Uterus (tissue), 4 donors: ENCODE results near the gene TFEC. TPM values are rescaled to one million over a fixed set of nuclear protein-coding genes. Genes with fewer than 3 reads are reported as not detected.

ENCODE experiments used
- DNase-seq, 2 donors: peaks; one replicate each; pipeline ENCODE4 v3.0.0-alpha.2; 2019 to 2020
- H3K27ac ChIP-seq, 2 donors: fragments of 200-600 bp; sonication (generic); 1 replicate in 1 of 2; 2 replicates in 1 of 2; pipeline ENCODE4 v1.5.1; 2016 to 2018
- H3K27me3 ChIP-seq, 2 donors: fragments of 200-600 bp; sonication (generic); one replicate each; pipeline ENCODE4 v1.5.1; 2018 to 2019; ENCODE audit warnings: control low read depth in 1 of 2
- H3K36me3 ChIP-seq, 2 donors: fragments of 200-600 bp; sonication (generic); one replicate each; pipeline ENCODE4 v1.5.1; 2019; ENCODE audit warnings: control low read depth in 1 of 2
- H3K4me1 ChIP-seq, 2 donors: fragments of 200-600 bp; sonication (generic); one replicate each; pipeline ENCODE4 v1.5.1; 2018 to 2019; ENCODE audit warnings: control low read depth in 1 of 2
- H3K4me3 ChIP-seq, 2 donors: fragments of 200-600 bp; sonication (generic); 1 replicate in 1 of 2; 2 replicates in 1 of 2; pipeline ENCODE4 v1.5.1; 2018 to 2019; ENCODE audit warnings: mild to moderate bottlenecking in 1 of 2
- H3K9me3 ChIP-seq, 2 donors: fragments of 200-600 bp; sonication (generic); one replicate each; pipeline ENCODE4 v1.5.1; 2019; ENCODE audit warnings: control low read depth in 1 of 2
- CTCF ChIP-seq, 4 experiments: fragments of 200-600 bp in 2 of 4; fragments of 450-650 bp in 2 of 4; sonication (generic) in 2 of 4; IDR thresholded peaks; one replicate each; pipeline ENCODE4 v1.5.1; 2016 to 2019; ENCODE audit warnings: antibody characterized with exemption in 4 of 4, mild to moderate bottlenecking in 2 of 4, moderate library complexity in 1 of 4
- POLR2A ChIP-seq, 2 donors: fragments of 450-650 bp; IDR thresholded peaks; one replicate each; pipeline ENCODE4 v1.6.1; 2016; ENCODE audit warnings: antibody characterized with exemption in 2 of 2, mild to moderate bottlenecking in 1 of 2, moderate library complexity in 1 of 2
- intact Hi-C: fragments of 100-400 bp; cut with DNase I; formaldehyde crosslinking; loops from one replicate; pipeline ENCODE4 v1.15.1; 2023; ENCODE audit warnings: low total_unique reads
- total RNA-seq, 4 donors: library from RNA; depleted of rRNA in 3 of 4; stranded (reverse); fragments of >200 nt in 3 of 4; gene quantifications; one replicate each; pipeline versions ENCODE4 v1.1.0 to v1.2.4, GENCODE V29; 2014 to 2023
- donor health status: DM: yes; HTN: yes; CAD: no.

Gene TFEC
- total RNA-seq, 4 donors from 2014 or later, result 0.51 to 4.4 (median 1.8) TPM

DNA sequence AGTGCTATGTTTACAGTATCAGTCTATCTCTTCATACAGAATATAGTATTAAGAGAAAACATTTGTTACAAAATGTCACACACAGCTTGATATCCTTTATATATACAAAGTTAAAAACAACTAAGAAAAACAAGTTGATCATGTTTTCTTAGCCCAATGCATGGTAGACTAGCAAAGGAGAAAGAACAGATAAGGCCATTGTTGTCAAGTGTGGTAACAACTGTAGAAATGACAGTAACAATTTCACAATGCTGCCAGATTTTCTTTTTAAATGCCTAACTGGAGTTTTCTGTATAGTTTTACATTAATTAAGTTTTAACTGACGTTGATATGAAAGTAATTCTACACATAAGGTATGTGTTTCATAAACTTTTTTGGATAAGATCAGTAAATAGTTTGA, 65.8 kb downstream of the TFEC start:
- Histone ChIP-seq H3K4me1 (no peaks in the 10 kb centered on the region), H3K27me3 (no peaks in the 10 kb centered on the region), H3K4me3 (no peak overlapping the region), H3K27ac (no peak overlapping the region), H3K9me3 (no peaks in the 10 kb centered on the region), H3K36me3 (no peaks in the 10 kb centered on the region)
- intact Hi-C loops, result no loop called here
- no peak for TF ChIP-seq CTCF (IDR thresholded peaks at IDR 0.05)
- TF ChIP-seq POLR2A (IDR thresholded peaks at IDR 0.05), result no peak
- DNase-seq, result no peak

DNA sequence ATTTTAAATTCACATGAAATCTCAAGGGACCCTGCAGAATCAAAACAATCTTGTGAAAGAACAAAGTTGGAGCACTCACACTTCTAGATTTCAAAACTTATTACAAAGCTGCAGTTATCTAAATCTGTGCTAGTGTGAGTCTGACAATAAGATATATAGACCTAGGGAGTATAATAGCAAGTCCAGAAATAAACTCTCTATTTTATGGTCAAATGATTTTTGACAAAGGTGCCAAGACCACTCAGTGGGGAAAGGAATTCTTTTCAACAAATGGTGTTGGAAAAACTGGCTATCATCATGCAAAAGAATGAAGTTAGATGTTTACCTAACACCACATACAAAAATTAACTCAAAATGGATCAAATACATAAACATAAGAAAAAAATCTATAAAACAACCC, 68.2 kb downstream of the TFEC start:
- Histone ChIP-seq H3K27me3 (no peaks in the 10 kb centered on the region), H3K4me3 (no peak overlapping the region), H3K4me1 (no peaks in the 10 kb centered on the region), H3K36me3 (no peaks in the 10 kb centered on the region), H3K9me3 (no peaks in the 10 kb centered on the region), H3K27ac (no peak overlapping the region)
- intact Hi-C loops, result no loop called here
- no peak for TF ChIP-seq CTCF (IDR thresholded peaks at IDR 0.05)
- no peak for TF ChIP-seq POLR2A (IDR thresholded peaks at IDR 0.05)
- no peak for DNase-seq

GRCh38 chr7:115953592-115954255, 76.8 kb downstream of the TFEC start:
- no peak for DNase-seq
- Histone ChIP-seq H3K27me3 (no peaks in the 10 kb centered on the region), H3K9me3 (no peaks in the 10 kb centered on the region), H3K36me3 (no peaks in the 10 kb centered on the region), H3K4me3 (no peak overlapping the region), H3K27ac (no peak overlapping the region), H3K4me1 (no peaks in the 10 kb centered on the region)
- TF ChIP-seq CTCF (IDR thresholded peaks at IDR 0.05) (no peak), POLR2A (IDR thresholded peaks at IDR 0.05) (no peak)
- intact Hi-C loops, result no loop called here

- Histone ChIP-seq H3K27me3 (no peaks in the 10 kb centered on the region), H3K4me3 (no peak overlapping the region), H3K27ac (no peak overlapping the region), H3K9me3 (no peaks in the 10 kb centered on the region), H3K4me1 (no peaks in the 10 kb centered on the region), H3K36me3 (no peaks in the 10 kb centered on the region)
- DNase-seq, result no peak
- intact Hi-C loops, result no loop called here
- no peak for TF ChIP-seq POLR2A (IDR thresholded peaks at IDR 0.05)
- no peak for TF ChIP-seq CTCF (IDR thresholded peaks at IDR 0.05)
Measured at GRCh38 chr7:115952832-115953231, 77.7 kb downstream of the TFEC start.

- Histone ChIP-seq H3K36me3 (no peaks in the 10 kb centered on the region), H3K9me3 (no peaks in the 10 kb centered on the region), H3K27me3 (no peaks in the 10 kb centered on the region), H3K4me3 (no peak overlapping the region), H3K27ac (no peak overlapping the region), H3K4me1 (no peaks in the 10 kb centered on the region)
- no peak for DNase-seq
- intact Hi-C loops, result no loop called here
- TF ChIP-seq POLR2A (IDR thresholded peaks at IDR 0.05) (no peak), CTCF (IDR thresholded peaks at IDR 0.05) (no peak)
Measured at GRCh38 chr7:115951547-115951946, 79.0 kb downstream of the TFEC start.
